Epidermal melanocyte (primary cell): ENCODE measurements around the gene RNF181.
"Not testable (repeated sequence)": the region's sequence is repeated elsewhere in the genome, so short reads cannot be mapped to it uniquely, and the experiment has no call there.

Experiments
- DNase-seq: peaks from one replicate; pipeline ENCODE4 v3.0.0; 2011; ENCODE audit warnings: low spot score; ENCODE audit not compliant: insufficient read length

RNF181 gene

GRCh38 chr2:85577063-85577385 lies 18.5 kb upstream of the RNF181 start:
- DNase-seq, result no peak

DNA sequence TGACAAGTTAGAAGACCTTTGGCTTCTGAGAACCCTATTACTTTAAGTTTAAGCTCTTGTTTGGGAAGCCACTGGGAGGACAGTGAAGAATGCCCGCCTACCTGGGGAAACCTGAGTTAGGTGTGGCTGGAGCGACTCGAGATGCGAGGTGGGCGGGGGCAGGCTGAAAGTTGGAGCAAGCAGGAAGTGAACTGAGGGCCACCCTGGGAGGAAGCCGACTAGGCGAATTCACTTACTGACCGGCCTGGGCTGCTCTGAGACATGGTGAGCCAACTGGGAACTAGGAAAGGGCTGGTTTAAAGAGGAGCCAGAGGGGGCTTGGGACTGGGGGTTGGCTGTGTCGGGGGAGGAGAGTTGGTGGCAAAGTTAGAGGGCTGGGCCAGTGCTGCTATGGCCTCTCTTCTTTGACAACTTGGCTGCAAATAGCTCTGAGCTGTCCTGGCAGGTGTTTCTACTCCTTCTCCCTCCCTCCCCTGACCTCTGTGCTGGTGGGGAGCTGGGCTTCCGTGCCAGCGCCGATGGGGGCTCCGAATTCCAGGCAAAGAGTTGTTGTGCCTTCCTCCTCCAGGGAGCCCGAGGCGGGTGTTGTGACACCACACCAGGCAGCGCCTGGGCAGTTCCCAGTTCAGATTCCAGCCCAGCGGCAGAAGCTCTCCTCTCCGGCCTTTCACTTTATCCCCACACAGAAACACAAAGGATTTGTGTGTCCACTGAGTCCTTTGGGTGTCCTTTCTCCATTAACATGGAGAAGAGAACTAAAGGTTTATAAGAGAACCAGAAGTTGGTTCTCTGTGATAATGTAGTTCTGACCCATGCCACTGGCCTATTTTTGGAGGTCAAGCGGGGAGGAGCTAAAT lies 17.9 kb upstream of the RNF181 start, which contains the start of gene VAMP8:
Gene VAMP8, plus strand, starts transcription at position 201 of the 857 bp plus-strand sequence. Its CDS starts 61 bp downstream, at position 262.
- DNase-seq, result no peak

DNA sequence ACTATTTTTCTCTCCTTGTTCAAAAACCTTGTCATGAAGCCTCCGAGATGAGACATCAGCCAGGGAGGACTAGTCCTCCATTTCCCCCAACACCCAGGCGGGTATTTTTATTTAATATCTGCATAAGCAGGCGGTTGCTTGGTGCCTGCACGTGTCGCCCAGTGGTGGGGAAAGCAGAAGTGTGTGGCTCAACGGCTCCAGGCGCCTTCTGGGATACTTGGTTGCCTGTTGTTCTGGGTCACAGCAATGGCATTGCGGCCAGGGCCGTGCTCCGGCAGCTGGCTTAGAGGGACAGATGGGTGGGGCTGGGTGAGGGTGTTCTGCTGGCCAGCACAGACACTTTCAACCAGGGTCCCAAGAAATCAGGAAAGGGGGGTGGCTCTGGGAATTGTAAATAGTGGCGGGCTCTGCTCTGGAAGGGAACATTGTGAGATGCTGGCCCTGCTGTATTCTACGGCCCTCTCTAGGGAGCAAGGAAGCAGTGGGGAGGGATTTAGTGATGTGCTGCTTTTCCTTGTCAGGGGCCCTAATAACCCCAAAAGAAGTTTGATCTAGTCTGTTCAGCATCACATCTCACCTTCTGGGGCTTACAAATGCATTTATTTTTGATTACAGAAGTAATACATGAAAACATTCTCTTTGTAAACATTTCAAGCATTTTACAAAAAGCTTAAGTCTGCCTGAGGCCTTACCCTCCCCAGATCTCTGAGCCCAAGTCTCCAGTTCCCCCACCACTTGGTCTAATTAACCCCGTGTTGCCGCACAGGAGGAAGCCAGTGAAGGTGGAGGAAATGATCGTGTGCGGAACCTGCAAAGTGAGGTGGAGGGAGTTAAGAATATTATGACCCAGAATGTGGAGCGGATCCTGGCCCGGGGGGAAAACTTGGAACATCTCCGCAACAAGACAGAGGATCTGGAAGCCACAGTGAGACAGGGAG lies 17.0 kb upstream of the RNF181 start:
- no peak for DNase-seq

DNA sequence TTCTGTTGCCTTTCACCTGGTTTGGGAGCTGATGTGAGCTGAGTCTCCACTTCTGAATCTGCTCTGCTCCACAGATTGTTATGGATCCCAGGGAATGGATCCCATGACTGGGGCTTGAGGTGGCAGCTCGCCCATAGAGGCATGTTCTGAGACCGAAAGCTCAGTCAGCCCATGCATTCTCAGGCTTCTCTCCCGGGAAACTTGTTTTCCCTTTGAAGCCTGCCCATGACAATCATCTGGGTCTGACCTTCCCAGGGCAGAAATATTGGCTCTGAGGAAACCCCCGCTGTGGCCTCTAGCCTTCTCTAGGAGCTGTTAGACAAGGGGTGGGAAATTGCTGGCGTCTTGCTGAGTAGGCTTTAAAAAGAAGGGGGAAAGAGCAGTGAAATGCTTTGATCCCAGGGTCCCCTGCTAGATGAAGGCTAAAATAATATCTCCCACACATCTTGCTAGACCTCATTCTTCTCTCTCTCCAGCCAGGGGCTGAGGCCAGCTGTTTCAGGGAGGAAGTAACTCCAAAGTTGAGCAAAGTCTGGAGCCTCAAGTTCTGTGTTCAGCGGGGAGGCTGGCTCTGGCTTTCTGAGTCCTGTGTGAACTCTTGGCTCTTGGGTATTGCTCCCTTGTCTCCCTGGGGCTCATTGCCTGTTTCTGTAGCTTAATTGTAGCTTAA lies 16.1 kb upstream of the RNF181 start:
- DNase-seq, result no peak

- no peak for DNase-seq
Observed at GRCh38 chr2:85580206-85580605, 15.3 kb upstream of the RNF181 start.

- no peak for DNase-seq
Observed at GRCh38 chr2:85582492-85582891, 13.1 kb upstream of the RNF181 start.

- no peak for DNase-seq
Observed at GRCh38 chr2:85583667-85584353, 11.7 kb upstream of the RNF181 start.

DNA sequence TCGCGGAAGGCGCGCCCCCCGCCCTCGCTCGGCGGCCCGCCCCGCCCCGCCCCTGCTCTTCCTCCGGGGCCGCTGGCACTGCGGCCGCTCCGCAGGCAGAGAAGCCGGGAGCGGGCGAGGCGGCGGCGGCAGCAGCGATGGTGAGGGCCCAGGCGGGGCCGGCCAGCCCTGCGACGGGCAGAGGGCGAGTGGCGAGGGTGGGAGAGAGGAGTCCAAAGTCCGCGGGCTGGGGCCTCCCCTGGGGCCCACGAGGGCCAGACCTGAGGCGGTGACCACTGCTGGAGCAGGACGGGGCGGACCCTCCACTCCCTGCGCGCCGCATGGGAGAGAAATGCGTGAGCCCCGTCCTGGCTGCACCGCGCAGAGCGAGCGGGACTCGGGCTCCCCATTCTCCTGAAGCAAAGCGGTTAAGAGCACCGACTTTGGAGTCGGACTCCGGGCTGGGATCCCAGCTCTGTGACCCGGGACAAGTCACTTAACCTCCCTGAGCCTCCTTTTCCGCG lies 11.1 kb upstream of the RNF181 start, which contains the start of gene VAMP5:
Gene VAMP5, plus strand, starts transcription at position 78 of the 503 bp plus-strand sequence. Its CDS starts 60 bp downstream, at position 138.
- no peak for DNase-seq

- DNase-seq, result no peak
Observed at GRCh38 chr2:85584857-85585780, 10.4 kb upstream of the RNF181 start.

DNA sequence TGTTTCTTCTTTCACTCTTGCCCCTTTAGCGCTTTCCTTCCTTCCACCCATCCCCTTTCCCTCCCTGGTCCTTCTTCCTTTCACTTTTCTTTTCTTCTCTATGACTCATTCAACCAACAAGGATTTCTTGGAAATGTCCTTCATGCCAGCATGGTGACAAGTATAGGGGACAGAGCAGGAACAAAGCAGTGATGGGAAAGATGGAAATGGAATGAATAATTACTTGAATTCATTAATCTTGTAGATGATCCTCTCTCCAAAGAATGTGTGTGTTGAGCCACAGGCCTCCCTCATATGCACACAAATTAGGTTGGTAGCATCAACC lies 9.8 kb upstream of the RNF181 start:
- DNase-seq, result no peak

- DNase-seq, result no peak
Observed at GRCh38 chr2:85588236-85588635, 7.3 kb upstream of the RNF181 start.

DNA sequence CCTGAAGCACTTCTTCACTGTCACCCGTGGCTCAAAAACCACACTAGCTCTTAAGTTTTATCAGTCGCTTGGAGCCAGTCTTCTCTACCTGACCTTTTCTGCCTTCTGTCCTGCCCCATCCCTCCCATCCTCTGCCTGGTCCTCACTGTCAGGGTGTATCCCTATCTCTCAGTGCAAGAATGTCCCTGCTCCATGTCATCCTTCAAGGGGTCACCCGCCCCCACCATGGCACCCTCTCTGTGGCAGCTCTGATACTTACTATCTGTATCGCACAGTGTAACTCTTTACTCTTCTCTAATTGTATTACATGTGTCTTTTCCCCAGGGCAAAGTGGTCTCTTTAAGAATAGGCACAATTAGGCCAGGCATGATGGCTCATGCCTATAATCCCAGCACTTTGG lies 6.9 kb upstream of the RNF181 start:
- no peak for DNase-seq

DNA sequence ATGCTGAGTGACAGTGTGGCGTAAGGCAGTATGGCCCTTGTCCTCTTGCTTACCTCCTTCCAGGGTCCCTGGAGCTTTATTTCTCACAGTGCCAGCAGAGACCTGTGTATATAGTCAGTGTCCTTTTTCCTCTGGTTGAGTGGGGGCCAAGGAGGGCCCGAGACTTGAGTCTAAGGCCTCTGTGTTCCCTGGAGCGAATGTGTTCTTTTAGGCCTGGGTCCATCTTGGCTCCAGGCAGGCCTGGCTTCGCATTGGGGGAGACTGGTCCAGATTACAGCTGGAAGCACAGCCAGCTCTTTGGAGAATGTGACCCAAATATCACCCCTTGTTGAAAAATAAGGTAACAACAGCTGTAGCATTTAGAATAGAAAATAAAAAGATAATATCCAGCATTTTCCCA lies 6.4 kb upstream of the RNF181 start:
- DNase-seq, result no peak

GRCh38 chr2:85589982-85590791 lies 5.4 kb upstream of the RNF181 start:
- no peak for DNase-seq

GRCh38 chr2:85590950-85591349 lies 4.6 kb upstream of the RNF181 start:
- DNase-seq, result no peak

- DNase-seq, result no peak
Observed at GRCh38 chr2:85591563-85591962, 4.0 kb upstream of the RNF181 start.

GRCh38 chr2:85592299-85592698 lies 3.2 kb upstream of the RNF181 start:
- not testable (repeated sequence) for DNase-seq

DNA sequence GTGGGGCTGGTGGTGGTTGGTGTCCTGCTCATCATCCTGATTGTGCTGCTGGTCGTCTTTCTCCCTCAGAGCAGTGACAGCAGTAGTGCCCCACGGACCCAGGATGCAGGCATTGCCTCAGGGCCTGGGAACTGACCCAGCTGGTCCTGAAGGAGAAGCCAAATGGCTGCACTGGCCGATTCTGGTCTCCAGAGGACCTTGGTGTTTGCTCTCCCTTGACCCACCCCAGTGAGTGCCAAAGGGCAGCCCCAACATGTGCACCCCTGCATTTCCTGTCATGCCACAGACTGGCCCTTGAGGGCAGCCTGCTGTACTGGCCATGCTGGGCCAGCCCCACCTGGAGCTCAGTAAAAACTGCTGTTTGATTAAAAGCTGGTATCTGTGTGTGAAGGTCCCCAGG lies 2.5 kb upstream of the RNF181 start:
- DNase-seq, result no peak

GRCh38 chr2:85594715-85595300 lies 737 bp upstream of the RNF181 start:
- DNase-seq, result no peak
